Heart left ventricle (tissue), 13 donors: ENCODE results near the gene MRPS34.

Experiments used
- CTCF ChIP-seq, 12 donors: fragments of 200-600 bp; sonication (generic) in 4 of 12; IDR thresholded peaks; one replicate each; pipeline versions ENCODE4 v1.5.0 to v1.8.0; 2018 to 2022; ENCODE audit warnings: antibody characterized with exemption in 12 of 12, mild to moderate bottlenecking in 5 of 12
- POLR2A ChIP-seq, 2 donors: fragments of 450-650 bp; IDR thresholded peaks; one replicate each; pipeline ENCODE4 v1.6.1; 2017; ENCODE audit warnings: antibody characterized with exemption in 2 of 2, mild to moderate bottlenecking in 2 of 2, moderate library complexity in 2 of 2
- donor health status: ischemic (EF 13 %, LVEDD 7.1; RV severe dilation, severe dysfunction).
- donor health status: DM: no; HTN: yes; CAD: no.
- donor health status: DM: no; HTN: no; CAD: no.
- donor health status: ischemic (EF 25% LVEDD 6.9; RV normal size, moderate dysfunction).
- donor health status: ischemic (EF 25% LVEDD 5.7; RV mildly dilated, moderate dysfunction).
- donor health status: ischemic (EF 35%, LVEDD 5.7; RV mildly dilated, moderate dysfunction).
- donor health status: nonischemic (EF 11% LVEDD 7.7; RV severe dilation, severe dysfunction).
- donor health status: DM: yes; HTN: yes; CAD: no.
- donor health status: PGD.
- donor health status: ischemic (EF 29% LVEDD 5.4; RV normal size, mild dysfunction).
- donor health status: nonischemic (EF 23%, LVEDD 6.1; RV moderate dilation, normal function).

GRCh38 chr16:1762879-1763520 lies 9.9 kb downstream of the MRPS34 start:
- TF ChIP-seq CTCF (IDR thresholded peaks at IDR 0.05) (no peak), POLR2A (IDR thresholded peaks at IDR 0.05) (no peak)
